WERI-Rb-1 (cell line): ENCODE measurements around the gene MED23.
A peak's percentile ranks its signal among the peaks of the same experiment; 100 is the strongest.

Source experiments
- DNase-seq: peaks from one replicate; pipeline ENCODE4 v3.0.0-alpha.2; 2020
- H3K27ac ChIP-seq: fragments of 250-450 bp; sonication (Bioruptor Pico); 2 replicates; pipeline ENCODE4 v1.5.1; 2020; ENCODE audit warnings: mild to moderate bottlenecking, moderate library complexity
- H3K27me3 ChIP-seq: fragments of 250-450 bp; sonication (Bioruptor Pico); 2 replicates; pipeline ENCODE4 v1.5.1; 2021; ENCODE audit warnings: mild to moderate bottlenecking, low read depth, moderate library complexity; ENCODE audit not compliant: insufficient read depth, severe bottlenecking
- H3K36me3 ChIP-seq: fragments of 250-450 bp; sonication (Bioruptor Pico); 2 replicates; pipeline ENCODE4 v1.5.1; 2020; ENCODE audit warnings: mild to moderate bottlenecking, moderate library complexity
- H3K4me3 ChIP-seq: 2 replicates; pipeline ENCODE4 v1.5.1; 2011; ENCODE audit warnings: low read depth, mild to moderate bottlenecking, control low read depth, low read length
- H3K9me3 ChIP-seq: fragments of 250-450 bp; sonication (Bioruptor Pico); 2 replicates; pipeline ENCODE4 v1.5.1; 2021; ENCODE audit warnings: mild to moderate bottlenecking, moderate library complexity; ENCODE audit not compliant: severe bottlenecking
- CTCF ChIP-seq: IDR thresholded peaks from 2 replicates; pipeline ENCODE4 v1.5.1; 2011; ENCODE audit warnings: low read depth, mild to moderate bottlenecking, control low read depth, inconsistent platforms, low read length

The MED23 gene

GRCh38 chr6:131627724-131628682 lies at the start of gene MED23:
Gene MED23, minus strand, starts transcription at chr6:131628242. Its CDS starts 193 bp downstream, at chr6:131628049.
- TF ChIP-seq CTCF: peak; percentile 98
- Histone ChIP-seq H3K27me3 (no peaks in the 10 kb centered on the region), H3K36me3 (peaks cover 21% of the 10 kb centered on the region), H3K9me3 (no peaks in the 10 kb centered on the region), H3K27ac (peak within 1 kb of the TSS; percentile 84), H3K4me3 (peak within 1 kb of the TSS; percentile 82)
- DNase-seq: peak; percentile 95

GRCh38 chr6:131673184-131673583 lies 45.1 kb upstream of the MED23 start:
- no peak for DNase-seq
- Histone ChIP-seq H3K27me3 (no peaks in the 10 kb centered on the region), H3K4me3 (no peak overlapping the region), H3K9me3 (no peaks in the 10 kb centered on the region), H3K36me3 (no peaks in the 10 kb centered on the region), H3K27ac (no peak overlapping the region)
- TF ChIP-seq CTCF: no peak

GRCh38 chr6:131669891-131670290 lies 41.8 kb upstream of the MED23 start:
- no peak for DNase-seq
- H3K36me3 ChIP-seq: no peaks in the 10 kb centered on the region
- H3K27me3 ChIP-seq: no peaks in the 10 kb centered on the region
- no peaks in the 10 kb centered on the region for H3K9me3 ChIP-seq
- H3K4me3 ChIP-seq: no peak overlapping the region
- H3K27ac ChIP-seq: no peak overlapping the region
- TF ChIP-seq CTCF: no peak

GRCh38 chr6:131663578-131664165 lies 35.6 kb upstream of the MED23 start:
- H3K4me3 ChIP-seq: no peak overlapping the region
- DNase-seq: no peak
- H3K36me3 ChIP-seq: no peaks in the 10 kb centered on the region
- TF ChIP-seq CTCF: no peak
- H3K27me3 ChIP-seq: no peaks in the 10 kb centered on the region
- no peaks in the 10 kb centered on the region for H3K9me3 ChIP-seq
- H3K27ac ChIP-seq: no peak overlapping the region

GRCh38 chr6:131660195-131660594 lies 32.2 kb upstream of the MED23 start:
- no peak for TF ChIP-seq CTCF
- Histone ChIP-seq H3K9me3 (no peaks in the 10 kb centered on the region), H3K4me3 (no peak overlapping the region), H3K27ac (no peak overlapping the region), H3K36me3 (no peaks in the 10 kb centered on the region), H3K27me3 (no peaks in the 10 kb centered on the region)
- DNase-seq: no peak
